ENCODE measurements around the gene BLM. TPM values are rescaled to one million over a fixed set of nuclear protein-coding genes. Genes with fewer than 3 reads are reported as not detected.
A peak's percentile ranks its signal among the peaks of the same experiment; 100 is the strongest.
"Not testable (repeated sequence)": the region's sequence is repeated elsewhere in the genome, so short reads cannot be mapped to it uniquely, and the experiment has no call there.

The BLM gene
- total RNA-seq = 26.6 TPM
- long read RNA-seq, partial matches to known transcripts = 3 of 12 reads
- long read RNA-seq, other reads (novel, unspliced or antisense) = 9 of 12 reads

DNA sequence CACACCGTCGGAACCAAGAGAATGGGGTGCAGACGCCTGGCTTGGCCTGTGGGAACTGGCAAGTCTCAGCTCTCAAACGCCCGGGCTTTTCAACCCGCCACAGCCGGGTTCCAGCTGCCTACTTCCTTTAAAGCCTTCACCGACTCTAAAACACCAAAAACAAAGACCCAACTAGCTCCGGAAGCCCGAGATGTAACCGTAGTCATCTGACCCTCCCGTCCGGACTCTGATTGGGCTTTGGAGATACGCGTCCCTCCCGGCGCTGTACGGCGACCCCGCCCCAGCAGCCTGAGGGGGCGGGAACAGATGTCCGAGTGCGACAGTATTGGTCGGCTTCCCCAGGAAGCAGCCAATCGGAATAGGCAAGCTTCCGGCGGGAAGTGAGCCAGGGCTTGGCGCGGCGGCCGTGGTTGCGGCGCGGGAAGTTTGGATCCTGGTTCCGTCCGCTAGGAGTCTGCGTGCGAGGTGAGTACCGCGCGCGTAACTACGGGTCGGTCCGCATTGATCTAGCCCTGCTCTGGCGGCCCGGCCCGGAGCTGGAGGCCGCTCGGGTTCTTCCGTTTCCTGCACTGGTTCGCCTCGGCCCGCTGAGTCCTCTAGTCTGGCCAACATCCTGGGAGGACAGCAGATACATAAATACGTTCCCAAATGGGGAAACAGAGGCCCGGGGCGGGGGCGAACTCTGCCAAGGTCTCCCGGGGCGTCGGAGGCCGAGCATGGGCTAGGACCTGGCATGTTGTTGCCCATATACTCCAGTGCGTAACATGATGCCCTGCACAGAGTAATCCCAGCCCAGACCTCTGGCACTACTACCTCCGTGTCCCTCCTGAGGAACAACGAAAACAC lies at the start of gene BLM:
Gene BLM, plus strand, starts transcription at position 371 of the 846 bp plus-strand sequence. CDS start 30,047 bp downstream, outside the sequence.
- DNase-seq (ENCODE audit: missing footprints) (peak; percentile 96), ATAC-seq (peak; percentile 100)
- intact Hi-C loops (cut with DNase I) = loop anchor here (1.0 kb wide), 1 partner anchor 167 kb away; the partner anchor contains the start of gene FES

DNA sequence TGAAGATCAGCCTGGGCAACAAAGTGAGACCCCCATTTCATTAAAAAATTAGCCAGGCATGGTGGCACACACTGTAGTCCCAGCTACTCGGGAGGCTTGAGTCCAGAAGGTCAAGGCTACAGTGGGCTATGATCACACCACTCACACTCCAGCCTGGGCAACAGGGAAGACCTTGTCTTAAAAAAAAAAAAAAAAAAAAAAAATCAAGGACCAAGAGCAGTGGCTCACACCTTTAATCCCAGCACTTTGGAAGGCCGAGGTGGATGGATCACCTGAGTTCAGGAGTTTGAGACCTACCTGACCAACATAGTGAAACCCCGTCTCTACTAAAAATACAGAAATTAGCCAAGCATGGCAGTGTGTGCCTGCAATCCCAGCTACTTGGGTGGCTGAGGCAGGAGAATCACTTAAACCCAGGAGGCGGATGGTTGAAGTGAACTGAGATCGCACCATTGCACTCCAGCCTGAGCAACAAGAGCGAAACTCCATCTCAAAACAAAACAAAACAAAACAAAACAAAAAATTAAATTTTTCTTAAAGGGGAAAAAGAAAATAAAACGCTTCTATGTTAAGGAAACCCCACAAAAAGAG lies 49.3 kb upstream of the BLM start:
- intact Hi-C loops (cut with DNase I); ATAC-seq; DNase-seq (ENCODE audit: missing footprints): not testable (repeated sequence)

DNA sequence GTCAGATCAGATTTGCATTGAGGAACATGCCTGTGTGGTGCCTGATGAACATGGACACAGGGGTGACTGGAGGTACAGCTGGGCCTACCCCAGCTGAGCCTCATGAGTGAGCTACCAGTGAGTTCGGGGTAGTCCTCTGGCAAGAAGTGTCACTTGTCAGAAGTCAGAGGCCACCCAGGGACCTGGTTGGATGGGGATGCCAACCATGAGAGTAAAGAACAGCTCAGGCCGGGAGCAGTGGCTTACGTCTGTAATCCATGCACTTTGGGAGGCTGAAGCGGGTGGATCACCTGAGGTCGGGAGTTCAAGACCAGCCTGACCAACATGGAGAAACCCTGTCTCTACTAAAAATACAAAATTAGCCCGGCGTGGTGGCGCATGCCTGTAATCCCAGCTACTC lies 46.5 kb upstream of the BLM start:
- ATAC-seq; intact Hi-C loops (cut with DNase I); DNase-seq (ENCODE audit: missing footprints): not testable (repeated sequence)

DNA sequence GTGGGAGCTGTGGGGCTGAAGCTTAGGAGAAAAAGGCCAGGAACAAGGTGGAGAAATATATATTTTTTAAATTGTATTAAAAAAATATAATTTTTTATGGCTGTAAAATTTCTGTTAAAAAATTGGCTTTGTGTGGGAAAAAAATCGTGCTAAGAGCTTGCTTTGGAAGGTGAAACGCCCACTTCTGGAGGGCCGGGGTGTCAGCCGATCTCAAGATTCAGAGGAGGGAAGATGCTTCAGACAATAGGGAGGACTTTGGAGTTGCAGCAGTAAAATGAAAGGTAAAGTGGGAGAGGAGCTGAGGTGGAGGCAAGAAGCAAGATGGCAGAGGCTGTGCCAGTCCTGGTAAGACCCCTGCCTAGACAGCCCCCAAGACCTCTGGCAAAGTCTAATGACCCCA lies 45.9 kb upstream of the BLM start:
- DNase-seq (ENCODE audit: missing footprints) = no peak
- intact Hi-C loops (cut with DNase I) = no loop called here
- ATAC-seq = no peak

DNA sequence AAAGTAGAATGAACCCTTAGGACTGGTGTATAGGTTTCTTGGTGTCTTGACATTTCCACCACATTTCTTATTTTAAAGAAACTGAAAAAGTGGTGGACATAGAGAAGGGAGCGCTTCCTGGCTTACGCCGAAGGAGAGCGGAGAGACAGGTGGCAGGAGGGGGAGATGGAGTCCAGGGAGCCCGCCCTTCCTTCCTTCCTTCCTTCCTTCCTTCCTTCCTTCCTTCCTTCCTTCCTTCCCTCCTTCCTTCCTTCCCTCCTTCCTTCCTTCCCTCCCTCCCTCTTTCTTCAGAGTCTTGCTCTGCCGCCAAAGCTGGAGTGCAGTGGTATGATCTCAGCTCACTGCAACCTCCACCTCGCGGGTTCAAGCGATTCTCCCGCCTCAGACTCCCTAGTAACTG lies 43.8 kb upstream of the BLM start:
- intact Hi-C loops (cut with DNase I); ATAC-seq; DNase-seq (ENCODE audit: missing footprints): not testable (repeated sequence)

DNA sequence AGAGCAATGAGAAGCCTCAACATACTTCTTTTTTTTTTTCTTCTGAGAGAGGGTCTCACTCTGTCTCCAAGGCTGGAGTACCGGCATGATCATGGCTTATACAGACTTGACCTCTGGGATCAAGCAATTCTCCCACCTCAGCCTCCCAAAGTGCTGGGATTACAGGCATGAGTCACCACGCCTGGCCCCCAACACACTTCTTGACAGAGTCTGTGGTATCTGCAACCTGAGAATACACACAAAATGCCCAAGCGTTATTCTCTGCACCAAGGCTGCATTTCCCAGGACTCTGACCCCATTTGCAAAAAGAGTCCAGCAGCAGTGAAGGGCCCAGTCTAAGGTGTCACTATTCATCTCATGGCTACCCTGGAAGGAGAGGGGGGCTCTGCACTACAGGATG lies 42.7 kb upstream of the BLM start:
- intact Hi-C loops (cut with DNase I) = no loop called here
- ATAC-seq = no peak
- DNase-seq (ENCODE audit: missing footprints) = no peak

DNA sequence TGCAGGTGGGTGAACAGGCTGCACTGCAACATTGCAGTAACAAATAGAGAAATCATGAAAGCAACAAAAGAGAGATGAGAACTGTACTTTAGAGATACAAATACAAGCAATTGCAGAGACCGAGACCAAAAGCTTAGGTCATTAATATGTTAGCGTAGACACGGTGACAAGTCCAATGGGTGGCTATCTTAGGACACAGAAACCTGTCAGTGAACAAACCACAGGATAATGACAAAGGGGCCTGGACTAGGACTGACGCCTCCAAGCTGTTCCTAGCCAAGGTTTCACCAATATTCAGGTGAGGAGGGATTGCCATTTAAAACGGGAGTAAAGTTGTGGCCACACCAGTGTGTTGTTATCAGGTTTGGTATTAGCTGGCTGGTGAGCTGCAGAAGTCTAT lies 41.7 kb upstream of the BLM start:
- no peak for DNase-seq (ENCODE audit: missing footprints)
- intact Hi-C loops (cut with DNase I) = no loop called here
- no peak for ATAC-seq

DNA sequence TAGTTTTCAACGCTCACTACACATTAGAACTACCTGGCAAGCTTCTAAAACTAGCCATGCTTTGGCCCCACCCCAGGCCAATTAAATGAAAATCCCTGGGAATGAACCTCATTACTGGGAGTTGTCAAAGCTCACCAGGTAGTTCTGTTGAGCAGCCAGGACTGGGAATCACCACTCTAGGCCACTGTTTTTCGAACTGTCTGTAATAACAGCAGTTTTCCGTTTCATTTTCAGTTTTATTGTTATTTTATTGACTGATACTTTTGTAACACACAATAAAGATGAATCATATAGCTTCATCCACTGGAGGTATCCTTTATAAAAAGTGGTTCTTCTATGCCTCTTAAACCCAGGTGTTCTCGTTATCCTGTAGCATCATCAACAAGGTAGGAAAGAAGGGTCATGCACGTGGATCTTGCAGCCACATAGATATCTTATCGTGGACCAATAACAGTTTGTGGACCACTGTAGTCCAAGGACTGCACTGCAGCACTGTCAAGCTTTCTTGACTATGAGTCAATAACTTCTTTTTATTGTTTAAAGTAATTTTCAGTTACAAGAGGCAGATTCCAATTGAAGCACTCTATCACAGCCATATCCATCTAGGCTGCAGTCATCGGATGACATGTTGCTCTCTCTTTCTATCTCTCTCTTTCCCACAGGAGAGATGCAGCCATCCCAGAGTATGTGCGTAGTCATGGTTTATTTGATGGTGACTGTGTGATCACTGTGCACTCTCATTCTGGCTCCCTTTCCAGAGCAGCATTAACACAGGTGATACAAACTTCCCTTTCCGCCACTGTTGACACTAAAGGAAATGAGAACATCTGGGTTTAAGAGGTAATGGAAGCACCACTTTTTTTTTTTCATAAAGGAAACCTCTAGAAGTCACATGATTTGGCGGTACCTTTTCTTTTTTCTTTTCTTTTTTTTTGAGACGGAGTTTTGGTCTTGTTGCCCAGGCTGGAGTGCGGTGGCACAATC lies 39.0 kb upstream of the BLM start:
- no peak for ATAC-seq
- intact Hi-C loops (cut with DNase I) = no loop called here
- no peak for DNase-seq (ENCODE audit: missing footprints)

DNA sequence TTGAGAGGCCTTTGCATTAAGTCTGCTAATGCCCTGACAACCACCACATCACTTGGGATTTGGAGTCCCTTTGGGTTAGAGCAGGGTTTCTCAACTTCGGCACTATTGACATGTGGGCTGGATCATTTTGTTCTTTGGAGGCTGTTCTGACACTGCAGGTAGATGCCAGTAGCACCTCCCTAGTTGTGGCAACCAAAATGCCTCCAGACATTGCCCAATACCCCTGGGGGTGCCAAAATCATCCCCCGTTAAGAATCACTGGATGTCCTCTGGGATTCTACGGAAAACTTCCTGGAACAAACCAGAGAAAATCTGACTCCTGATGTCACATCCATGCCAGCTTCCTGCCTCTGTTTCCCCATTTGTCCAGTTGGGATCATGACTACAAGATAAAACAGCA lies 37.2 kb upstream of the BLM start:
- ATAC-seq (no peak), DNase-seq (ENCODE audit: missing footprints) (no peak)
- intact Hi-C loops (cut with DNase I) = no loop called here

DNA sequence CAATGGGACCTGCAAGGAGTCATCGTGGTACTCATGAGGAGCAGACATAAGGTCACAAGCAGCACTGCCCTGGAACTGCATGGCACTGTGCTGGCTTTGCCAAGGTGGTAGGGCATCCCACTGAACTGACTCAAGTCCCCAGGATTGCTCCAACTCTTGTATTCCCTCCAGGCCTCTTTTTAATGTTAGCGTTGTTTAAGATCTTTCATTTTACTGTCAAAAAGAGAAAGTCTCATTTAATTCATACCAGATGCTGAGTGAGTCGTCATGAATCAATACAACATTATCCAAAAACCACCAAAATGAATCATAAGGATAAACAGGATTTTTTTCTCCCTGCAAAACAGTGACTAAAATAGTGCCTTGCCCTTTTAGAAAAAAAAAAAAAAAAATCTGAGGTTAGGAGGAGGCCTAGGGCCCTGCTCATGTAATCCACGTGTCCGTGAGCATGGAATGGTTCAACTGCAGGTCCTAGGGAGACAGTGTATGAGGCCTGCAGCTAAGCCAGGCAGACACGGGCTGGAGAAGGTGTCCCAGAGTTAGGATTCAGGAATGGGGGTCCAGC lies 36.7 kb upstream of the BLM start:
- DNase-seq (ENCODE audit: missing footprints) (no peak), ATAC-seq (peak; percentile 81)
- intact Hi-C loops (cut with DNase I) = no loop called here

DNA sequence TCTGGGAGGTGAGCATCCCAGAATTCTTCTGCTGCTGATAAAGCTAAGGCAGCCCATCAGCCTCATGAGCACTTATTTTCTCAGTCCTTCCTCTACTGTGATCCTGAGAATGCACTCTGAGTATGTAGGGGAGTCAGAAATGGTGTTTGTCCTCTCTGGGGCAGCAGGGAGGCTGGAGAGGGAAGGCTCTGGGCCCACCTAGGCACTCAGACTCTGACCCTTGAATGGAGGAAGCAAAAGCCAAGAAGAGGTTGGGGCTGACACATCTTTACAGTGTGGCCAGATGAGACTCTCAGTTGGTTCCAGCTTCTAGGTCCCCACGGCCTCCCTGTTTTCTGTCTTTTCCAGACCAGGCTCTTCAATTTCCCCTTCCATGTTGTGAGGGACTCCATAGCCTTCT lies 36.1 kb upstream of the BLM start:
- intact Hi-C loops (cut with DNase I) = no loop called here
- DNase-seq (ENCODE audit: missing footprints) = no peak

DNA sequence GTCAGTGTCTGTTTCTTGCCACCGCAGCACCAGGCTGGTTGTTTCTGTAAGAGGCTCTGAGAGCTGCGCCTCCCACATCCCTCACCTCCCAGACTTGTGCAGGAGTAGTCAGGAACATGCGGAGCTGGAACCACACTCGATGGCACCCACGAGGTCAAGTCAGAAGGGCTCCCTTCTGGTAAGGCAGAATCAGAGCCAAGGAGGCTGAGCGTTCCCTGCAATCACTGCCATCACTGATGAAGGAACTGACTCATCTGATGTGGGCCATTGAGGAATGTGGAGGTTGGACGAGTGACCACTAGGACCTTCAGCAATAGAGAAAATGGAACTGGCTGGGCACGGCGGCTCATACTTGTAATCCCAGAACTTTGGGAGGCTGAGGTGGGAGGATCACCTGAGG lies 35.7 kb upstream of the BLM start:
- DNase-seq (ENCODE audit: missing footprints) (no peak), ATAC-seq (no peak)
- intact Hi-C loops (cut with DNase I) = no loop called here

More for the DNA sequence above, 36.1 kb upstream of the BLM start:
- ATAC-seq = no peak

DNA sequence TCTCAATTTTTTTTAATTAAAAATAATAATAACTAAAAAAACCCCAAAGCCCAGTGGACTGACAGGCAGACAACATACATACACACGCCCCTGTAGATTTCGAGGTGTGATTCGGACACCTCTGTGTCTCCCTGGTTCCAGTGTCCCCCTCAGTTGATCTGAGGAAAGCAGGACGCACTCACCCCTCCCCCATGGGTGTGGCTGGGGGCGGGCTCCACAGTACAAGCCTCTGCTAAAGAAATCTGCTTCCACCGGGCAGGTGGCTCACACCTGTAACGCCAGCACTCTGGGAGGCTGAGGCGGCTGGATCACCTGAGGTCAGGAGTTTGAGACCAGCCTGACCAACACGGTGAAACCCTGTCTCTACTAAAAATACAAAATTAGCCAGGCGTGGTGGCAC lies 33.8 kb upstream of the BLM start:
- ATAC-seq = no peak
- intact Hi-C loops (cut with DNase I) = no loop called here
- no peak for DNase-seq (ENCODE audit: missing footprints)

DNA sequence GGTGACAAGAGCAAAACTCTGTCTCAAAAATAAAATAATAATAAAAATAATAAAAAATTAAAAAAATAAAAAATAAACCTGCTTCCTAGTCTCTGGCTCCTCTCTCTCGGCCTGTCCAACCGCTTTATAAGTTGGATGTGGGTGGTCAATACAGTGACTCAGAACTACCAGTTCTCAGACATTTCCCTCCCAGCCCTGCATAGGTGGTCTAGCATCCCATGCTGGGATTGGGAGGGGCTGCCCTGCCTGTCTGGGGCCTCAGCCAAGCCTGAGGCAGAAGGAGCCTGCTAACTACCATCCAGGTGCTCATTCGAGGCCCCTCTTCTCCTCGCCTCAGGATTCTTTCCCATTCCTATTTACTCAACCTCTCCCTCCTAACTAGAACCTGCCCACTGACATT lies 33.3 kb upstream of the BLM start:
- no peak for DNase-seq (ENCODE audit: missing footprints)
- ATAC-seq = no peak
- intact Hi-C loops (cut with DNase I) = no loop called here

DNA sequence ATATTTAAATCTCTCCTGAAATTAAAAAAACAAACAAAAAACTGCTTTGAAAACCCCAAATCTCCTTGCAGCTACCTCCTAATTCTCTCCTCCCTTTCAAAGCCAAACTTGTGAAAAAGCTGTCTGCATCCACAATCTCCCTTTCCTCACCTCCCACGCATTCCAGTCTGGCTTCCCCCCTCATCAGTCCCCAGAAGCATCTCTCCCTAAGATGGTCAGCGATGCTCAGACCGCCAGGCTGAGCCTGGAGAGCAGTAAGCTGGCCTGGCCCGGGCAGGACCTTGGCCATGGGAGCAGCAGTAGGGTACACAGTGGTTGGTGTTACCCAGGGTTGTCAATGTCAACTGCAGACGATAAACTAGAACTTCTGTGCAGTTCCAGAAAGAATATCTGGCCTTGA lies 32.9 kb upstream of the BLM start:
- DNase-seq (ENCODE audit: missing footprints) (no peak), ATAC-seq (no peak)
- intact Hi-C loops (cut with DNase I) = no loop called here

DNA sequence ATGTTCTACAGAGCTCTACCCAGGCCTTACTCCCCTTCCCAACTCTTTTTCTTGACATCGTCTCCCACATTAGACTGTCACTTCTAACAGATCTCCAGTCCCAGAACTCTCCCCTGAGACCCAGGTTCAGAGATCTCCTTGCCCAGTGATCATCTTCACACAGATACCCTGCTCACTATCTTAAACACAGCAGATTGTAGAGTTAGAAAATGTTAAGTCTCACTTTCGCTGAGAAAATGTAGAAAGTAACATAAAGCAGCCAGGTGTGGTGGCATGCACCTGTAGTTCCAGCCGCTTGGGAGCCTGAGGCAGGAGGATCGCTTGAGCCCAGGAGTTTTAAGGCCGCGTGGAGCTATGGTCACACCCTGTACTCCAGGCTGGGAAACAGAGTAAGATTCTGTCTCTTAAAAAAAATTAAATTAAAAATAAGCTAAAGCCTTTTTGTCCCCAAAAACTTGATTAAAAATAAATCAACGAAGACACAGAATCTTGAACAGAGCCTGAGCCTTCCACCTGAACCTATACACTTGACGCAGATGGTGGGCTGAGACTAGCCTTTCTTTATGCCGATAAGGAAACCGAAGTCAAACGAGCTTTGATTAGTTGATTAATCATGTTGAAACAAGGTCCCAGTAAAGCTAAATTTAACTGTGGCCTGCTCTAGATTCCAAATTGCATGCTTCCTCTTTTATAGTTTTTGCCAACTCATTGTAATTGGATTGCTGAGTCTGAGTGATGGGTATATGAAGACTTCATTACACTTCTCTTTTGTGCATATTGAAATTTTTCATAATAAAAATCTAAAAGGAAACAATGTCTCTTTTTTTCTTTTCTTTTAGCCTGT lies 31.3 kb upstream of the BLM start:
- ATAC-seq (no peak), DNase-seq (ENCODE audit: missing footprints) (no peak)
- intact Hi-C loops (cut with DNase I) = no loop called here

DNA sequence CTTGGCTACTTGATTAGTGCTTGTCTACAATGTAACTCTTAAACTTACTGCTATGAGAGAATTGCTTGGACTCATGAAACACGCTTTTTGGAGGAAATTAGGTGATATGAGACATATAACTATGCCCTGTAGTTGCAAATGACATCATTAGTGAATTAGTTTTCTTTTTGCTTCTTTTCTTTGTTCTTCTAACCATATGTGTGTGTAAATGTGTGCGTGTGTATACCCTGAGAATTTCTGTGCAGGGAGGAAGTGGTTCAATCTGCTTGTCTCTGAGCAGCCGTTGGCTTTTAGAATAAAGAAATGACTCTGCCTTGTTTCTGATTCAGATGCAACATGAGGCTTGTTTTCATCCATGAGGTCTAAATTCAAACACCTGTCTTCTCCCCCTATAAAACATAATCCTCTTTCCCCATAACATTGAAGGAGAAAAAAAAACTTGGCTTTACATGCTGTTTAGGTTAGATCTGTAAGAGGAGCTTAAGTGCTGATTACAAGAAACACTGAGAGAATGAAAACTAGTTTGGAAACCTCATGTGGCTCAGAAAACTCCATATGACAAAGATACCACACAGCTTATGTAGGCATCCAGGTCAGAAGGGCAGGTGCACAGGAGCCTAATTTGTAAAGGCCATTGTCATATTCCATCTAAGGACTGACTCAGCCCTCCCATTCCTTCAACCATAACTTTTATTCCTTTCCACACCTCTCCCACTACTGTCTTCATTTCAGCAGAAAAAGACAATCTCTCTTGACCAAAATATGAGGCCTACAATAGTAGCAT lies 30.5 kb upstream of the BLM start:
- DNase-seq (ENCODE audit: missing footprints) (no peak), ATAC-seq (no peak)
- intact Hi-C loops (cut with DNase I) = no loop called here

Data from Right ventricle myocardium inferior (tissue), 1 donor.